ENCODE data around the gene SYTL1.

The SYTL1 gene

GRCh38 chr1:27395441-27396195 lies 53.8 kb downstream of the SYTL1 start:
- TF ChIP-seq CTCF (IDR thresholded peaks at IDR 0.05; ENCODE audit: borderline replicate concordance, insufficient read depth, low read depth, low read length), result peak; percentile 90
- H3K4me3 ChIP-seq (ENCODE audit: low read depth, low read length), result no peak overlapping the region

DNA sequence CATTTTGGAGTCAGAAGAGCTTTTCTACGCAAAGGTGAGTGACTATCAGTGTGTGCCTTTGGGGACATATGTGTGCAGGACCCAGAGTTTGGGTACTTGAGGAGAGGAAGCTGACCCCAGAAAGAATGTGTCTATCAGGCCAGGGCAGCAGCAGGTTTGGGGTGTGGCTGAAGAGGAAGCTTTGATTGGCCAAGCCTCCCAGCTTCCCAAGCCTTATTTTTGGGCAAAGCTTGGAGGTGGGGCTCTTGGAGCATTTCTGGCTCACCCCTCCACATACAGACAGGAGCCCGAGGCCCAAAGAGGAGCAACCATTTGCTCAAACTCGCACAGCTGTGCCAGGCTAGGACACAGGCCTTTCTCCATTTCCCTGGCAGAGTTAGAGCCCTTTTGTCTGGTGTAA lies 55.3 kb downstream of the SYTL1 start:
- no peak for TF ChIP-seq CTCF (IDR thresholded peaks at IDR 0.05; ENCODE audit: borderline replicate concordance, insufficient read depth, low read depth, low read length)
- H3K4me3 ChIP-seq (ENCODE audit: low read depth, low read length), result no peak overlapping the region

- no peak overlapping the region for H3K4me3 ChIP-seq (ENCODE audit: low read depth, low read length)
- TF ChIP-seq CTCF (IDR thresholded peaks at IDR 0.05; ENCODE audit: borderline replicate concordance, insufficient read depth, low read depth, low read length), result no peak
These were observed 55.9 kb downstream of the SYTL1 start for GRCh38 chr1:27397749-27398148.

GRCh38 chr1:27398405-27399149 lies 56.8 kb downstream of the SYTL1 start:
- H3K4me3 ChIP-seq (ENCODE audit: low read depth, low read length), result no peak overlapping the region

DNA sequence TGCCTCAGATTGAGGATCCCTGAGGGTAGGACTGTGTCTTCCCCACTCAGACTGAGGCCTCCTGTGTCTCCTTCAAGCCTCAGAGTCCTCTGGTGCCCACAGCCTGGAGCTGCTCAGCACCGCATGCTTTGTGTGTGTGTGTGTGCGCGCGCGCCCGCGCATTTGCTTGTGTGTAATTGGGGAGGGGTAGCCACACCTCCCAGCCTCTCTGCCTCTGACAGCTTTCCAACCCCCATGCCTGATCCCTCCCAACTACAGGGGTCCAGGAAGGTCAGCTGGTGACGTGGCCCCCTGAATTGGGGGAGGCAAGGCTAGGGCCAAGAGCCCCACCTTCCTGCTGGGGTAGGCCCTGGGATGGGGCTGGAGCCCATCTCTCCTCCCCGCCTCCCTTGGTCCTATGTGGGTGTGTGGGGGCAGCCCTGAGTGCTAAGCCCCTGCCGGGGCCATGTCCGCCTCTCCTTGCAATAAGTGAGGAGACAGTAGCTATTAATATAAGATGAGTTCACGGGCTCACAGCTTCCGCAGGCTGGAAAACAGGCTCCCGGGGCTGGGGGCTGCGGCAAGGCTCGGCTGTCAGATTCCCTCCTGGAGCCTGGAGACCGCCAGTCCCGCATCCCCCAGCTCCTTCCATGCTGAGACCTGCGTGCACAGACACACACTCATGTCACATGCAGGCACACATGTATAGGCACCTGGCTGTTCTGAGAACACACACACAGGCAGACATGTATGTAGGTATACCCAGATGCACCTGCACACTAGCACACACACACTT lies 57.6 kb downstream of the SYTL1 start:
- TF ChIP-seq CTCF (IDR thresholded peaks at IDR 0.05; ENCODE audit: borderline replicate concordance, insufficient read depth, low read depth, low read length), result no peak
- no peak overlapping the region for H3K4me3 ChIP-seq (ENCODE audit: low read depth, low read length)

More at GRCh38 chr1:27398405-27399149, 56.8 kb downstream of the SYTL1 start:
- no peak for TF ChIP-seq CTCF (IDR thresholded peaks at IDR 0.05; ENCODE audit: borderline replicate concordance, insufficient read depth, low read depth, low read length)

GRCh38 chr1:27400082-27400962 lies 58.5 kb downstream of the SYTL1 start:
- TF ChIP-seq CTCF (IDR thresholded peaks at IDR 0.05; ENCODE audit: borderline replicate concordance, insufficient read depth, low read depth, low read length), result no peak
- H3K4me3 ChIP-seq (ENCODE audit: low read depth, low read length), result no peak overlapping the region
